HUES64 (cell line): ENCODE results near the gene CFAP99.

ENCODE experiments used
- H3K27ac ChIP-seq: 2 replicates; pipeline ENCODE4 v1.7.0; 2013; ENCODE audit warnings: low read depth, low read length, inconsistent platforms
- H3K27me3 ChIP-seq: 2 replicates; pipeline ENCODE4 v1.6.1; 2013; ENCODE audit warnings: mild to moderate bottlenecking, low read length; ENCODE audit not compliant: insufficient read depth
- H3K36me3 ChIP-seq: 2 replicates; pipeline ENCODE4 v1.6.1; 2013; ENCODE audit warnings: mild to moderate bottlenecking, low read length; ENCODE audit not compliant: insufficient read depth
- H3K4me1 ChIP-seq: 2 replicates; pipeline ENCODE4 v1.6.1; 2013; ENCODE audit warnings: mild to moderate bottlenecking, low read length, moderate library complexity; ENCODE audit not compliant: insufficient read depth
- H3K4me3 ChIP-seq: 2 replicates; pipeline ENCODE4 v1.5.1; 2013; ENCODE audit warnings: mild to moderate bottlenecking, low read length, moderate library complexity
- H3K9ac ChIP-seq: 2 replicates; pipeline ENCODE4 v1.6.1; 2013; ENCODE audit warnings: mild to moderate bottlenecking, low read depth, low read length
- H3K9me3 ChIP-seq: 2 replicates; pipeline ENCODE4 v1.6.1; 2013; ENCODE audit warnings: low read depth, low read length; ENCODE audit not compliant: insufficient read depth
- WGBS: fragments of 150-250, 120-280 bp; methylation state at CpG from one replicate; pipeline ENCODE4 v1.1.7; 2013; ENCODE audit warnings: missing lambda C conversion rate; 5-methylcytosine and 5-hydroxymethylcytosine counted together

CFAP99 gene

DNA sequence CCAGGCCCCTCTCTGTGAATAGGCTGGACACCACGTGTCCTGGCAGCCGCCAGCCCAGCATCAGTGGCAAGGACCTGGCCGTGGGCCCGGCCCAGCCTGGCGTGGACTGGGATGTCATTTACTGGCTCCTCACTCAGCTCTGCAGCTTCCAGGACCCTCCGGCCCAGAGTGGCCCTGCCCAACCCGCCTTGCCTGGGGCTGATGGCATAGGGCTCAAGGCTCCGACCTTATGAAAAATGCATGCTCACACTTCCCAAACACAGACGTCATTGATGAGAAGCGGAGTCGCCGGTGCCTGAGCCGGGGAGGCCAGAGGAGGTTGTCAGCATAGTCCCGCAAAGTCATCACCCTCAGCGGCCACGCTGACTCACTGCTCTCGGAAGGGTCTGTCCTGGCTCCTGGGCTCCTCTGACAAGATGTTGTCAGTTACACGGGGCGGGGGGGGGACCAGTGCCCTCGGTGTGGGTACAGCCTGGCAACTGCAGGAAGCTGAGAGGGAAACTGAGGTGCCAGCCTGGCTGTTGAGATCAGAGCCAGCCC, 14.3 kb downstream of the CFAP99 start:
- H3K9me3 ChIP-seq, result no peaks in the 10 kb centered on the region
- H3K27me3 ChIP-seq, result no peaks in the 10 kb centered on the region
- H3K9ac ChIP-seq, result no peak overlapping the region
- H3K4me1 ChIP-seq, result no peaks in the 10 kb centered on the region
- WGBS, result 87% methylated on average over 20 of the region's 20 CpGs
- no peak overlapping the region for H3K4me3 ChIP-seq
- no peak overlapping the region for H3K27ac ChIP-seq
- H3K36me3 ChIP-seq, result no peaks in the 10 kb centered on the region

DNA sequence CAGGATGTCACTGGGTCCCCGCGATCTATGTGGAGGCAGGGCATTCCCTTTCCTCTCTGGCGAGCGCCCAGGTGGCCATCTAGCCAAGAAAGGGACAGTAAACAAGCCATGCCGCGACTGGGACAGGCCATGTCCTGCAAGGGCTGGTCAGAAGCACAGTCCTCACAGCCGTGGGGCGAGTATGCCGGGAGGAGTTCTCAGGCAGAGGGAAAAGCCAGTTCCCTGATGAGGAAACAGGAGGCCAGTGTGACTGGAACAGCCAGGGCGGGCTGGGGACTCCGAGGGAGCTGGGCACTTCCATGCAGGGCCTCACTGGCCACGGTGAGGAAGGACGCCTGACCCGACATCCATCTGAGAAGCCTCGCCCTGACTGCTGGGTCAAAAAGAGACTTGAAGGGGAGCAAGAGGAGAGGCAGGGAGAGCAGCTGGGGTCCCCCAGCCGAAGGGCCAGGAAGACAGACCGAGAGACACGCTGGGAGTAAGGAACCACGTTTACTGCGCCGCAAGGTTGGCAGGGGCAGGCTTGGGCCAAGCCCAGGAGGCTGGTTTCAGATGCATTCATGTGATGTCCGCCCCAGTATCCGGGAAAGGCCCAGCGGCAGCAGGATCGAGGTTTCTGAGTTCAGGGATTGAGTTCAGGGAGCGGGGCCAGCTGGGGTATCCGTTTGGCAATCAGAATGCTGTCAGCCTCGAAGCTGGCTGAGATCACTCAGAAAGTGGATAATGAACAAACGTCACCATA, 15.0 kb downstream of the CFAP99 start:
- Histone ChIP-seq H3K27ac (no peak overlapping the region), H3K9ac (no peak overlapping the region), H3K4me1 (no peaks in the 10 kb centered on the region), H3K9me3 (no peaks in the 10 kb centered on the region), H3K4me3 (no peak overlapping the region), H3K27me3 (no peaks in the 10 kb centered on the region), H3K36me3 (no peaks in the 10 kb centered on the region)
- WGBS, result 88% methylated on average over 29 of the region's 29 CpGs

DNA sequence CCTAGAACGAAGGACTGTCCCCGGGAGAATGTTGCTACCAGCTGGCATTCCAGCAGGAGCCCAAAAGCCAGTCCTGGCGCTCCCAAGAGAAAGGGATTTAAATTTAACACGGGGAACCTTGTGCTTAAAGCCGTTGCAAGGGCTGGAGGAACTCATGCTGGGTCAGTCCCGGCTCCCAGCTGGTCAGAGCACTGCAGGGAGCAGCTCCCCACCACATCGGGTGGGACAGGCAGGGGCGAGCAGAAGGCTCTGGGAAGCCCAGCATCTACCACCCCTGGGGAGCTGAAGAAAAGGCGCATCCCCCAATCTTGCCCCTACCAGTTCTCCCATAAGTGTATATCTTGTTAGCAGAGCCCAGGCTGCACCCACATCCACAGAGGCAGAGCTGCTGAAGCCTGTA, 15.7 kb downstream of the CFAP99 start:
- H3K9ac ChIP-seq, result no peak overlapping the region
- 73% methylated on average over 9 of the region's 9 CpGs for WGBS
- H3K9me3 ChIP-seq, result no peaks in the 10 kb centered on the region
- H3K4me3 ChIP-seq, result no peak overlapping the region
- H3K4me1 ChIP-seq, result no peaks in the 10 kb centered on the region
- H3K36me3 ChIP-seq, result no peaks in the 10 kb centered on the region
- no peak overlapping the region for H3K27ac ChIP-seq
- H3K27me3 ChIP-seq, result no peaks in the 10 kb centered on the region

DNA sequence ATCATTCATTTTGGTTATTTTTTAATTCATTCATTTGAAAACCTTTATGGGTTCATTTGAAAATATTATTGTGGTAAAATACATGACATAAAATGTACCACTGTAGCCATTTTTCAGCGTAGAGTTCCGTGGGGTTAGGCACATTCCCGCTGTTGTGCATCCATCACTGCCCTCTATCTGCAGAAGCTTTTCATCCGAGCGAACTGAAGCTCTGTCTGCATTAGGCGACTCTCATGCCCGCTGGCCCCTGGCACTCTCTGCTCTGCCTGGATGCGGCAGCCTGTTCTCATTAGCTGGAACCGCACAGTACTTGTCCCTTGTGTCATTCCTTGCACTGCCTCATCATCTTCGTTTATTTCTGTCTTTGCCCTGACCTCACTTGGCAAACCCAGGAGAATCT, 17.5 kb downstream of the CFAP99 start:
- 83% methylated on average over 10 of the region's 10 CpGs for WGBS

GRCh38 chr4:2436761-2437474, 18.2 kb downstream of the CFAP99 start:
- WGBS, result 88% methylated on average over 30 of the region's 30 CpGs
- Histone ChIP-seq H3K9me3 (no peaks in the 10 kb centered on the region), H3K27ac (no peak overlapping the region), H3K36me3 (no peaks in the 10 kb centered on the region), H3K4me3 (no peak overlapping the region), H3K27me3 (no peaks in the 10 kb centered on the region), H3K9ac (no peak overlapping the region), H3K4me1 (no peaks in the 10 kb centered on the region)

More for the DNA sequence above, 17.5 kb downstream of the CFAP99 start:
- Histone ChIP-seq H3K9ac (no peak overlapping the region), H3K4me3 (no peak overlapping the region), H3K9me3 (no peaks in the 10 kb centered on the region), H3K4me1 (no peaks in the 10 kb centered on the region), H3K27me3 (no peaks in the 10 kb centered on the region), H3K36me3 (no peaks in the 10 kb centered on the region), H3K27ac (no peak overlapping the region)

DNA sequence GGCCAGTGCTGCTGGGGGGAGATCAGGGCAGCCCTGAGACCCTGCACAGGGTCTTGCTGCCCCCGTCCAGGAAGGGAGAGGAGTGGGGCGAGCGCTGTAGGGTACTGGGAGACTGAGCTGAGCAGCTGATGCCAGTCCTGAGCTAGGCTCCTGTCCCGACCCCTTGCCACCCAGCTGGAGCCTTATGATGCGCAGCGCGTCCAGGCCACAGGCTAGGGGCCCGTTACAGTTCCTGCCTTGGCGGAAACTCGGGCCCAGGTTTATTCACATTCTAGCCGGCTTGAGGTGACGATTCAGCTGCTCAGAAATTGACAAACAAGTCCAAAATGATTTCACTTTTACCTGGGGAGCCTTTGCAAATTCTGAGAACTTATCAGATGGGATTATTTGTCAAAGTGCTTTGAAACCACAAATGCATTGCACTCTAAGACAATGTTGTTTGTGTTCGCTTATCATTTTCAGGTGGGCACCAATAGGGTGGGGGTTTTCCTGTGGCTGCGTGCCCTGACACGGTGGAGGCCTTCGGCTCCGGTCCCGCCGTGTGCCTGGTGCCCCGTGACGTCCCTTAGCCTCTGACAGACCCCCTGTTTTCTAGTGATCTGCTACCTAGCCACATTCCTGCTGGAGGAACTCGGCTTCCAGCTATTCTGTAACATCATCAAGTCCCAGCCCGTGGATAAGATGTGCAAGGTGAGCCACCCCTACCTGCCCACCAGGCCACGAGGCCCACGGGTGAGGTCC, 18.9 kb downstream of the CFAP99 start:
- no peak overlapping the region for H3K4me3 ChIP-seq
- H3K9me3 ChIP-seq, result no peaks in the 10 kb centered on the region
- WGBS, result 90% methylated on average over 25 of the region's 25 CpGs
- no peak overlapping the region for H3K27ac ChIP-seq
- no peaks in the 10 kb centered on the region for H3K27me3 ChIP-seq
- no peaks in the 10 kb centered on the region for H3K4me1 ChIP-seq
- H3K9ac ChIP-seq, result no peak overlapping the region
- H3K36me3 ChIP-seq, result no peaks in the 10 kb centered on the region

- H3K4me3 ChIP-seq, result no peak overlapping the region
- H3K9me3 ChIP-seq, result no peaks in the 10 kb centered on the region
- H3K9ac ChIP-seq, result no peak overlapping the region
- H3K27ac ChIP-seq, result no peak overlapping the region
- WGBS, result 89% methylated on average over 16 of the region's 16 CpGs
- H3K36me3 ChIP-seq, result no peaks in the 10 kb centered on the region
- H3K4me1 ChIP-seq, result no peaks in the 10 kb centered on the region
- H3K27me3 ChIP-seq, result no peaks in the 10 kb centered on the region
Observed at GRCh38 chr4:2438822-2439718, 20.3 kb downstream of the CFAP99 start.

- no peaks in the 10 kb centered on the region for H3K27me3 ChIP-seq
- H3K27ac ChIP-seq, result no peak overlapping the region
- no peaks in the 10 kb centered on the region for H3K36me3 ChIP-seq
- no peaks in the 10 kb centered on the region for H3K4me1 ChIP-seq
- H3K9ac ChIP-seq, result no peak overlapping the region
- WGBS, result 70% methylated on average over 14 of the region's 14 CpGs
- H3K9me3 ChIP-seq, result no peaks in the 10 kb centered on the region
- no peak overlapping the region for H3K4me3 ChIP-seq
Observed at GRCh38 chr4:2441393-2442174, 22.8 kb downstream of the CFAP99 start.

DNA sequence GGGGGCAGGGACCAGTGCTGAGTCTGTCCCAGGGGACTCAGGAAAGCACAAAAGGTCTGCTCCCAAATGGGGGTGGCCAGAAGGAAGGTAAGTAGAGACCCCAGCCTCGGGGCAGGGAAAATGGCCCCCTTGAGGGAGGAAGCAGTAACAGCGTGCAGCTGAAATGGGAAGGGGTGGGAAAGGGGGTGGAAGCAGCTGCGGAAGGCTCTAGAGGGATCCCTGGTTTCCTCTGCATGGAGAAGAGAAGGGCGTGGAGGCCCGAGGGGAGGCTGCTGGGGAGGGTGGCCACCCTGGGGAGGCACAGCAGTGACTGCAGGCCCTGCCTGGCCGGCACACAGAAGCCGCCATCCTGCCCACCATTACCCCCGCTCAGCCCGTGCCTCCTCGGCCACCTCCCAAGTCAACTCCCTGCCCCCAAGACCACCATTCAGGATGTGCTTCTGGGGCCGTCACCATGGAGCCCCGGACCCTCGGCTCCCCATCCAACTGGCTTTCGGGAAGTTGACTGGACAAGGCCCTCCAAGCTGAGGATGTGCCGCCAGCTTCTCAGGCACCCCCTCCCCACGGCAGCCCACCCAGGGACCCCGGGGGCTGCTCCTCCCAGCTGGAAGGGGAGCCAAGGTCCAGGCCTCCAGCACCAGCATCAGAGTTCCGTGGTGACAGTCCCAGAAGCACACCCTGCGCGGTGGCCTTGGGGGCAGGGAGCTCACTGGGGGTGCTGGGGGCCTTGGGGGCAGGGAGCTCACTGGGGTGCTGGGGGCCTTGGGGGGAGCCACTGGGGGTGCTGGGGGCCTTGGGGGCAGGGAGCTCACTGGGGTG, 23.6 kb downstream of the CFAP99 start:
- 88% methylated on average over 20 of the region's 20 CpGs for WGBS
- Histone ChIP-seq H3K27ac (no peak overlapping the region), H3K9me3 (no peaks in the 10 kb centered on the region), H3K27me3 (no peaks in the 10 kb centered on the region), H3K9ac (no peak overlapping the region), H3K4me1 (no peaks in the 10 kb centered on the region), H3K4me3 (no peak overlapping the region), H3K36me3 (no peaks in the 10 kb centered on the region)
